ENCODE measurements around the gene KCTD15. TPM values are rescaled to one million over a fixed set of nuclear protein-coding genes. Genes with fewer than 3 reads are reported as not detected.

KCTD15 gene
- total and polyA plus RNA-seq, 10 donors: 7.6 to 31.8 (median 19.2) TPM

DNA sequence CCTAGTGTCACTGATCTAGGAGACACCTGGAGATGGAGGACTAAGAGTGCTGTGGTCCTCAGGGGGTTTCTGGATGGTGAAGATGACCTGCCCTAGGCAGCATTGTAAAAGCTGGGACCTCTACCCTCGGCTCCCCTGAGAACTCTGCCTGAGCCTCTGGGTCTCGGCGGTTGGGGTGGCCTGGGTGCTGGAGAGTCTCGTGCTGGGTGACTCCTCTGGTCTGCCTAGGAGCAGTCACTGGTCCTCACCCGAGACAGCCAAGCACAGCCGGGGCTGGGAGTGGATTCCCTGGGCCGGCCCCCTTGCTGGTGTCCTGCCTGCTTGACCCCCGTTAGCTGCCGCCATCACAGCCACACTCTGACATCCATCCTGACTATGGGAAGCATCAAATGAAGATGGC lies 6.7 kb downstream of the KCTD15 start:
- 81 to 93% (median 89%) methylated on average over 5 to 9 of the region's 9 CpGs for WGBS, 5 donors
- Histone ChIP-seq H3K4me3 (no peak overlapping the region), H3K27ac (no peak overlapping the region), H3K27me3 (replicated peaks in 1 of 7) (peaks cover 0 to 11% (median under 1%) of the 10 kb centered on the region in 7 donors), H3K9me3 (no peaks in the 10 kb centered on the region), H3K36me3 (peaks cover 0 to 71% (median 0%) of the 10 kb centered on the region in 6 donors), H3K4me1 (peaks cover 0 to 86% (median 22%) of the 10 kb centered on the region in 6 donors)
- no peak for TF ChIP-seq POLR2A (IDR thresholded peaks at IDR 0.05)
- TF ChIP-seq CTCF (IDR thresholded peaks at IDR 0.05 in 8 of 11, conservative IDR thresholded peaks at IDR 0.05 in 3 of 11): no peak
- no peak for TF ChIP-seq POLR2AphosphoS5 (IDR thresholded peaks at IDR 0.05)
- intact Hi-C loops (cut with DNase I; ENCODE audit: low total_unique reads): no loop called here
- DNase-seq: no peak

DNA sequence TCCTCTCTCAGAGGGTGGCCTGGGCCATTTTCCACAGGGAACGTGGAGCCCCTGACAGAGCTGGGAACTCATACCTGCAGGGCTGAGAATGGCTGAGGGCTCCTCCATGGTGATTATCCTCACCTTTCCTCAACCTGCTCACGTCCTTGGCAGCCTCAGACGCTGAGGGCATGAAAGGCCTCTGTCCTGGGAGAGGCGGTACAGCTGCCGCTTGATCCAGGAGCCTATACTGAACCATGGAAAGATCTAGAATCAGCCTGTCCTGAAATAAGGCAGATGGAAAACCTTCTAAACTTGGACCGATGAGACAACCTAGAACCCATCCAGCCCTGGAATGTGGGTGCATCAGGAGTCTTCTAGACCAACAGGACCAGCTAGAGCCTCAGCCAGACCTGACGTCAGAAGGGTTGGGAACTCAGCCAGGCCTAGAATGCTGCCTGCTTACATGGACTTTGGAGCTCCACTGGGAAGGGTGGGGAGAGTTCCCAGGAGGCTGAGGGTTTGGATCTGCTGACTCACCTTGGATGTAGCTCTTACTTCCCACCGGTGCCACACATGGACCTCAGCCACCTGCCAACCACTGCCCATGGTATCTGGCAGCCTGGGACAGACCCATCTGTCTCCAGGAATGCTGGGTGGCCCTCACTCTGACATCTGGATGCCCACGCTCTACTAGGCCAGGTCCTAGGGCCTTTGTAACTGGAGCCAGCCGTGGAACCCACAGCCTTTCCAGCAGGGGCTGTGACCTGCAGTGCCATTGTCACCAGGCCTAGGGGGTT lies 7.5 kb downstream of the KCTD15 start:
- intact Hi-C loops (cut with DNase I; ENCODE audit: low total_unique reads): no loop called here
- H3K9me3 ChIP-seq: no peaks in the 10 kb centered on the region
- no peak overlapping the region for H3K4me3 ChIP-seq
- H3K27ac ChIP-seq: peak overlapping the region in 1 of 8 donors; percentile 16
- peaks cover 0 to 72% (median 0%) of the 10 kb centered on the region in 6 donors for H3K36me3 ChIP-seq
- H3K4me1 ChIP-seq: peaks cover 0 to 86% (median 19%) of the 10 kb centered on the region in 6 donors
- WGBS, 5 donors: 67 to 93% (median 86%) methylated on average over 8 to 10 of the region's 10 CpGs
- DNase-seq: no peak
- peaks cover 0 to 4% (median 0%) of the 10 kb centered on the region in 7 donors for H3K27me3 ChIP-seq (replicated peaks in 1 of 7)
- TF ChIP-seq POLR2AphosphoS5 (IDR thresholded peaks at IDR 0.05): no peak
- no peak for TF ChIP-seq POLR2A (IDR thresholded peaks at IDR 0.05)
- TF ChIP-seq CTCF (IDR thresholded peaks at IDR 0.05 in 8 of 11, conservative IDR thresholded peaks at IDR 0.05 in 3 of 11): no peak

GRCh38 chr19:33805313-33805712 lies 8.6 kb downstream of the KCTD15 start:
- WGBS, 5 donors: 68 to 94% (median 85%) methylated on average over 2 to 3 of the region's 3 CpGs
- H3K27me3 ChIP-seq (replicated peaks in 1 of 7): no peaks in the 10 kb centered on the region
- H3K9me3 ChIP-seq: no peaks in the 10 kb centered on the region
- no peak for TF ChIP-seq POLR2AphosphoS5 (IDR thresholded peaks at IDR 0.05)
- no peak for TF ChIP-seq POLR2A (IDR thresholded peaks at IDR 0.05)
- intact Hi-C loops (cut with DNase I; ENCODE audit: low total_unique reads): no loop called here
- peak overlapping the region in 2 of 8 donors; percentile 16 to 50 for H3K27ac ChIP-seq
- H3K36me3 ChIP-seq: peaks cover 0 to 70% (median 0%) of the 10 kb centered on the region in 6 donors
- H3K4me3 ChIP-seq: no peak overlapping the region
- DNase-seq: no peak
- peaks cover 0 to 86% (median 20%) of the 10 kb centered on the region in 6 donors for H3K4me1 ChIP-seq

- Histone ChIP-seq H3K4me1 (peaks cover 0 to 89% (median 20%) of the 10 kb centered on the region in 6 donors), H3K27ac (peak overlapping the region in 1 of 8 donors; percentile 50), H3K27me3 (replicated peaks in 1 of 7) (no peaks in the 10 kb centered on the region), H3K9me3 (no peaks in the 10 kb centered on the region), H3K36me3 (peaks cover 0 to 70% (median 1%) of the 10 kb centered on the region in 6 donors), H3K4me3 (no peak overlapping the region)
- TF ChIP-seq CTCF (IDR thresholded peaks at IDR 0.05 in 8 of 11, conservative IDR thresholded peaks at IDR 0.05 in 3 of 11): no peak
- TF ChIP-seq POLR2AphosphoS5 (IDR thresholded peaks at IDR 0.05): no peak
- no peak for TF ChIP-seq POLR2A (IDR thresholded peaks at IDR 0.05)
- 79 to 88% (median 86%) methylated on average over 5 to 9 of the region's 9 CpGs for WGBS, 5 donors
- intact Hi-C loops (cut with DNase I; ENCODE audit: low total_unique reads): no loop called here
- no peak for DNase-seq
These were observed 9.3 kb downstream of the KCTD15 start for GRCh38 chr19:33805840-33806433.
